ENCODE measurements around the gene AEBP2.
"Not testable (repeated sequence)": the region's sequence is repeated elsewhere in the genome, so short reads cannot be mapped to it uniquely, and the experiment has no call there.

The AEBP2 gene

DNA sequence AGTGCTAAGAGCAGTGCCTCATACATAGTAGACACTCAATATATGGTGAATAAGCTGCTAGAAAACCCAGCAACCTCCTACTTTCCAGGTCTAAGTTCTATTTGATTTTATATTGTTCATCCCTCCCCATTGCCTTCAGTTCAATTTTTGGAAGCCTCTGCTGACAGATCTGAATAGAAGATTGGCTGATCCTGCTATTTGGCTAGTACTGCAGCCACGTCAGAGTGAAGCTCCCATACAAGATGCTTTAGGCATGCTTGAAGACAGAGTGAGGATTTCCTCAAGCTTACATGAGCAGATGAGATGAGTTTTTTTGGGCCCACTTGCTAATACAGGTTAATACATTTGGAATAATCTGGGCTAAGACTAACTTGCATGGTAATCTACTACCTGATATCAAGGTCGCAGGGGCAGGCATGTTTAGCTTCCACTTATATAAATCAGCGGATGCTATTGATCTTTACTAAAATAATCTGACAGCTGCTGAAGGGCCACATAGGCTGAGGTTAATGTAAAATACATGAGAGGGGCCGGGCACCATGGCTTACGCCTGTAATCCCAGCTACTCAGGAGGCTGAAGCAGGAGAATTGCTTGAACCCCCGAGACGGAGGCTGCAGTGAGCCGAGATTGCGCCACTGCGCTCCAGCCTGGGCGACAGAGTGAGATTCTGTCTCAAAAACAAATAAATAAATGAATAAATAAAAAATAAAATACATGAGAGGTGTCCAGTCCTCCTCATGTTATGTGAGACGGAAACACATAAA lies 15.9 kb upstream of the AEBP2 start:
- DNase-seq = no peak

DNA sequence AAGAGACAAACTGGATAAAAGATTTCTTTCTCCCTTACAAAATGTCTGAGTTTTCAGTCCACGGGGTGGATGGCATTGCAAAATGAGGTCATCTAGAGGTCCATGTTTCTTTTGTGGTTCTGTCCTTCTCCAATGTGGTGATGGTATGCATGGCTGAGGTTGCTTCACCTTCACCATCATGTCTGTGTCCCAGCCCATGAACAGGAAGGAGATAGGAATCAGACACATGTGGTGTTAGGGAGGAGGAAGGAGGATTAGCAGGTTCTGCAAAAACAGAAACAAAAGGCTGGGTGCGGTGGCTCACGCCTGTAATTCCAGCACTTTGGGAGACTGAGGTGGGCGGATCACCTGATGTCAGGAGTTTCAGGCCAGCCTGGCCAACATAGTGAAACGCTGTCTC lies 11.0 kb upstream of the AEBP2 start:
- DNase-seq = no peak

DNA sequence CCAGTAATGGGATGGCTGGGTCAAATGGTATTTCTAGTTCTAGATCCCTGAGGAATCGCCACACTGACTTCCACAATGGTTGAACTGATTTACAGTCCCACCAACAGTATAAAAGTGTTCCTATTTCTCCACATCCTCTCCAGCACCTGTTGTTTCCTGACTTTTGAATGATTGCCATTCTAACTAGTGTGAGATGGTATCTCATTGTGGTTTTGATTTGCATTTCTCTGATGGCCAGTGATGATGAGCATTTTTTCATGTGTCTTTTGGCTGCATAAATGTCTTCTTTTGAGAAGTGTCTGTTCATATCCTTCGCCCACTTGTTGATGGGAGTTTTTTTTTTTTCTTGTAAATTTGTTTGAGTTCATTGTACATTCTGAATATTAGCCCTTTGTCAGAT lies 9.8 kb upstream of the AEBP2 start:
- not testable (repeated sequence) for DNase-seq

DNA sequence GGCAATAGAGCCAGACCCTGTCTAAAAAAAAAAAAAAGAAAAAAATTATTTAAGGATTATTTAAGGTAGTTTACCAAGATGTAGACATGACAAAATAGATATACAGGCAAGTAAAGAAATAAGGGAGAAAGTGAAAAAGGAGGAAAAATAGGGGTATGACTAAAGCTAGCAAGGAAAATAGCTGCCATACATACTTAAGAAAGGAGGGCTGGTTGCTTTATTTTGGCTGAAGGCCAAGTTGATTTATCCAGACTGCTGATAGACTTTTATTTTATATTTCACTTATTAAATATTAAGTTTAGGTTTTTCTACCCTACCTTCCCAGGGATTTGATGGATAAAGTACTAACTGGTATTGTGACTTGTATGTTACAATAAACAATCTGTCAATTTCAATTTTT lies 8.3 kb upstream of the AEBP2 start:
- no peak for DNase-seq

DNA sequence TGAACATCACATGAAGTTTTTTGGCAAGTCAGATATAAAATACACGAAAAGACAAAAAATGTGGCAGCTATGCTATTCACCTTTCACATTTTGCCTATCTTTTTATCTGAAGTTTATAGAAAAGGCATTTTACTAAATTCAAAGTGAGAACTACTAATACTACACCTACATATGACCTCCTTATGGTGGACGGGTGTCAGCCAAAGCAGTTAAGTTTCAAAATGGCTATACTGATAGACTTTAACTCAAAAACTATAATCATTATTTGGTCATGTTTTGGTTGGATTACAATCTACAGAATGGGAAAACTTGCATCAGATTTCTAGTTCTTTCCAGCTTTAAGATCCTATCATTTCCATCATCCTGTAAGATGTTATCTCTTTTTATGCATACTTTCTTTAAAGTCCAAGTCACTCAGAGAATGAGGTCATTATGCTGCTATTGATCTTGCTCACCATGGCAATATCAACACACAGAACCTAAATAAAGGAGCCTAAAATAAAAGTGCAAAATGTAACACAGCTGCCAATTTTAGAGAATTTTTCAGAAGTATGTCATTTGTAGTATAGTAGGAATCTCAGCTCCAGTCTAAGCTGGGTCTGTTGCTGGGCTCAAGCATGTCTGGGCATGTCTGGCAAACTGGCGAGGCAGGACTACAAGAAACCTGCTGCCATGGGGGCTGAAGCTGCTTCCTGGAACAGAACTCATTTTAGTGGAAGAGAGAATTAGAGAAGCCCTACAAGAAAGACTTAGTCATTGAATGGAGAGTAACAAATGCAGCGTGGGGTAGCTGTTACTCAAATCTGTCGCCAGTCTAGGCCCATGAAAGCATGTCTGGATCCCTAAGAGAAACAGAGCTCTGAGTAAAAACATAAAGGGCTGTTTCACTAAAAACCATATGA lies 7.6 kb upstream of the AEBP2 start:
- DNase-seq = no peak

DNA sequence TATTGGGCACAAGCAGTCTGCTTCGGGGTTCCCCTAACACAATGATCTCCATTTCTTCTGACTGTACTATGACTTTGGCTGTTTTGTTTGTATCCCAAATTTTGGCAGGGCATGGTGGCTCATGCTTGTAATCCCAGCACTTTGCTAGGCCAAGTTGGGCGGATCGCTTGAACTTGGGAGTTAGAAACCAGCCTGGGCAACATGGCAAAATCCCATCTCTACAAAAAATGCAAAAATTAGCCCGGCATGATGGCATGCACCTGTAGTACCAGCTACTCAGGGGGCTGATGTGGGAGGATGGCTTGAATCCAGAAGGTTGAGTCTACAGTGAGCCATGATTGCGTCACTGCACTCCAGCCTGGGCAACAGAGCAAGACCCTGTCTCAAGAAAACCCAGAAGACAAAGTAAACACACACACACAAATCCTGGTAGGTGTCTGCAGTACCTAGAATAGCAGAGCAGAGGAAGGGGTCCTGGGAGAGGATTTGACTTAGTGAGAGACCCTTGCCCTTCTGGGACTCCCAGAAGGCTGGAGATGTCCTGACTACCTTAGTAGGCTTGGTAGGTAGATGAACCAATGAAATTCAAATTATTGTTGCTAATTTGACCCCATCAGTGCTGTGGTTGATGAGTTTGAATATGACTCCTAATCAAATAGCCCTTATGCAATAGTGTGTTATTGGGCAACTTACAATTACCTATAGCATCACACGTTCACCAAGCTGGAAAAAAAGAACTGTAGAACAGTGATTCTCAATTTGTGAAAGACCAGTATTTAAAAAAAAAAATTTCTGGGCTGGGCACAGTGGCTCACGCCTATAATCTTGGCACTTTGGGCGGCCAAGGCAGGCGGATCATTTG lies 6.8 kb upstream of the AEBP2 start:
- DNase-seq = no peak

DNA sequence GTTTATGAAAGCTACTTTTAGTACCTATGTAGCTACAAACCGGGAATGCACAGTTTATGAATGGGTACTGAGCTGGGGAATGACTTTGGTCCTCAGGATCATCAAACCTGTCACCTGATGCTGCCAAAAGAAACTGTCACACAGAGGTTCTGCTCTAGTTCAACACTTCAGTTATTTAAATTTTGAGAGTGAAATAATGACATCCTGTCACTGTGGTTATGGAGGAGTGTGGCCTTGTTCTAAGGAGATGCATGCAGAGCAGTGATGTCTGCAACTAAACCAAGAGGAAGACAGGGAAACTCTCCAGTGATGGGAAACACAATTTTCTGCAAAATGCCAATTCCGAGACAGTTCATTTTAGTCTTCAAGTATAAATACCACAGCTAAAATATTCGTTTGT lies 4.8 kb upstream of the AEBP2 start:
- no peak for DNase-seq

DNA sequence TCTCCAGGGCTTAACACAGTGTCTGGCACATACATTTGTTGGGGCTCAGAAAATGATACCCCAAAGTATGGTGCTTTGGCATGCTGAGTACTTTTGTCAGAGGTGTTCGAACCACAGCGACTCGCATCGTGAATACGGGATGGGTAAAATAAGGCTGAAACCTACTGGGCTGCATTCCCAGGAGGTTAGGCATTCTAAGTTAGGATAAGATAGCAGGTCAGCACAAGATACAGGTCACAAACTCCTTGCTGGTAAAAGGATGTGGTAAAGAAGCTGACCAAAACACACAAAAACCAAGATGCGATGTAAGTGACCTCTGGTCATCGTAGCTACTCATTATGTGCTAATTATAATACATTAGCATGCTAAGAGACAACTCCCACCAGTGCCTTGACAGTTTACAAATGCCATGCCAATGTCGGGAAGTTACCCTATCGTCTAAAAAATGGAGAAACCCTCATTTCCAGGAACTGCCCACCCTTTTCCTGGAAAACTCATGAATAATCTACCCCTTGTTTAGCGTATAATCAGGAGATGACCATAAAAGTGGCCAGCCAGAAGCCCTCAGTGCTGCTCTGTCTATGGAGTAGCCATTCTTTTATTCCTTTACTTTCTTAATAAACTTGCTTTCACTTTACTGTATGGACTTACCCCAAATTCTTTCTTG lies 3.3 kb upstream of the AEBP2 start:
- DNase-seq = no peak

DNA sequence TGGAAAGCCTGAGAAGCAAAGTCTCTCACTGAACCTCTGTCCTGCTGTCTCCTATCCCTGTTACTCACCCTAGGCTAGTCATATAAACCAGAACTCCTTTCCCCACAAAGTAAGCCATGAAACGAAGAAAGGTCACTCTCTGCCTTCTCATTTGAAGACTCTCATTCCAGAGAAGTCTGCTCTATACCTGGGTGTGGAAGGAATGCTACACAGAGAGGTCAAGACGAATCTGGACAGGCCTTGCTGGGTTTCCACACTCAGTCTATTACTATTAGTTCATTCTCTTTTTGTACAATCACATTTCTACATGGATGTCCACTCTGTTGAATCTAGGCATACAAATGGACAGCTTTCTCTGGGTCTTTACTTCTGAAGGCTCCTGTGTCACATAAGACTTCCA lies 2.4 kb upstream of the AEBP2 start:
- no peak for DNase-seq

DNA sequence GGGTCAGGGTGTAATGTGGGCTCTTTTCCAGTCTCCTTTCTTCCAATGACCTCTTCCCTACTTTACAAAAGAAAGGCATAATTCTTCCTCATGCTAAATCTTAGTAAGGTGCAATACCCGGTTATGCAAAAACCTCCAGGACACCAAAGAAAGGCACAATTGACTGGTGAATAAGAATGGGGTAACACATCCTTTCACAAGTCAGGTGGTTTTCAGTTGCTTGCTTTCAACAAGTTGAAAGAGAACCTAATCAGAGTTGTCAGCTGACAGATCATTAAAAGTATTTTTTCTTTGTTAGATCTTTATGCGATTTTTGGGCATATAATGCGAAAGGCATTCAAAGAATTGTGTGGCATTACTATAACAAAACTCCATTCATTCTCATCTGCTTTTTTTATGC lies 1.3 kb upstream of the AEBP2 start:
- no peak for DNase-seq

DNA sequence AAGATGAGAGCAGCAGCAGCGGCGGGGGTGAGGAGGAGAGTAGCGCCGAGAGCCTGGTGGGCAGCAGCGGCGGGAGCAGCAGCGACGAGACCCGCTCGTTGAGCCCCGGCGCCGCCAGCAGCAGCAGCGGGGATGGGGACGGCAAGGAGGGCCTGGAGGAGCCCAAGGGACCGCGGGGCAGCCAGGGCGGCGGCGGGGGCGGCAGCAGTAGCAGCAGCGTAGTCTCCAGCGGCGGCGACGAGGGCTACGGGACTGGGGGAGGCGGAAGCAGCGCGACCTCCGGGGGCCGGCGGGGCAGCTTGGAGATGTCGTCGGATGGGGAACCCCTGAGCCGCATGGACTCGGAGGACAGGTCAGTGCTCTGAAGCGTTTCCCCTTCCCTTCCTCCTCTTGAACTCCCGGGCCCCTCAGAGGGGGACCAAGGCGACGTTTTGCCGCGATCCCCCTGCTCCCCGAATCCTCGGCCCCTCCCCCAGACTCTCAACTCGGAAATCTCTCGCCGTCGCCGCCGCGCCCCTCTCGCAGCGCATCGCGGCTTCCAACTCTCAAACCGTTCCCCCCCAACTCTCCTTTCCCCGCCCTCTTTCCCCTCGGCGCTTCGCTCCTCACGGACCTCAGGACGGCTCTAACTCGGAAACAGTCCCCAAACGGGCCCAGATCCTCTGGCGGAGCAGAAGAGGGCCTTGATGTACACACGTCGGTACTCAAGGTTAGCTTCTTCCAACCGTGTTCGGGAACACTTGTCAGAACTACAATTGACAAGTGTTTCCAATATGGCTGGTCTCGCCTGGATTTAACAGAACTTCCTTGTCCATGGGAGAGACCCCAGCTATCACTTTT lies 947 bp downstream of the AEBP2 start:
- peak; percentile 4 for DNase-seq

DNA sequence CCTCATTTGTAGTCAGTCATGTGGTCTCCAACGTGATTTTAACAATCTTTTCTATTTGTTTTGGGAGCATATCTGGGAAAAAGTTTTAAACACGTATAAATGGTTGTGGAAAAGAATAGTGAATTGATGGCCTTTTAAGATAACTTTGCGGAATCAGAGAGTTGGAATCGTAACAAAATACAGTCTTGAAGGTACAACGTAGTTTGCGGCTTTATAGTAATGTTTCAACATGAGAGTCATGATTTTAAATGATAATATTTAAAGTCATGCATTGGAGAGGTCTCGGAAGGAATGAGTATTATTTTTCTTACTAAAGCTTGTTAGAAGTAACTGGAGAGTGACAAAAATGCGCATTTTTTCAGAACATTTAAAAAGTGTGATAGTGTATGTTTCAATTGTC lies 1.6 kb downstream of the AEBP2 start:
- no peak for DNase-seq

DNA sequence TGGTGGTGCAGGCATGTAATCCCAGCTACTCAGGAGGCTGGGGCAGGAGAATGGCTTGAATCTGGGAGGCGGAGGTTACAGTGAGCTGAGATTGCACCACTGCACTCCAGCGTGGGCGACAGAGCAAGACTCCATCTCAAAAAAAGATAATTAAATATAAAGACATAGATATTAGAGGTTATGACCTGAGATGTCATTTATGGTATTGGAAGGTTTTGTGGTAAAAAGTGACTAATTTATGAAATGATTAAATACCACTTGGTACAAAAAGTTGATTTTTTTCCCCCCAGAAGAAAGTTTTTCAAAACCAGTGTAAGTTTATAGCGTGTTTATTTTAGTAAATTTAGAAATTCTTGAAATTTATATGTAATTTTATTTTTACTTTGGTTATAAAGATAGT lies 4.3 kb downstream of the AEBP2 start:
- no peak for DNase-seq

DNA sequence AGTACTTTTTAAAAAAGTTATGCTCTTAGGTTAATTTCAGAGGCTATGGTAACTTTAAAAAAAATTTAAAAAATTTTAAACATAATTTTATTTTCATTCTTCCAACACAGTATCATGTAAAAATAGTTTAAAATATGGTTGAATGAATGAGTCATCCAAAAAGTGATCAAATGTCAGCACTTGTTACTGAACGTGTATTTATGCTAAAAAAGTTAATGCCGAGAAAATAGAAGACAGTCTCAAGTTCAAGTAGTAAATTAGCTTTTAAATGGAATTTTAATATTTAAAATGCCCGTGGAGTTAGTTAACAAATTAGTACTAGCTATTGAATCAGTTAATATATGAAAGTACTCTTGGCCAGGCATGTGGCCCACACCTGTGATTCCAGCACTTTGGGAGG lies 4.8 kb downstream of the AEBP2 start:
- no peak for DNase-seq

DNA sequence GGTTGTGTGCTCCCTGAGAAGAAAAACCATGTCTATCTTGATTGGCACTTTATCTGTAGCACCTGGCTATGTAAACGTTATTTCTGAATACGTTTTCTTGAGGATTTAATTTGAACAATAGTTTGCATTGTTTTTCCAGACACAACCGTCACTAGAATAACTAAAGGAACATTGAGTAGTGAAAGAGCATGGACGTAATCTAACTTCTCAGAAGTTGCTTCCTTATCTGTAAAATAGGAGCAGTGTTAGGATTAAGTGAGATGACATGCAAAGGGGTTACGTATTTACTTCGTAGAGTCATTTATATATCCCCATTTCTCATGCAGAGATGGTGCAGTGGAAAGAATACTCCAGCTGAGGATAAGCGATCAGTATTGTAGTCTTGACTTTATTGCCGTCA lies 8.1 kb downstream of the AEBP2 start:
- DNase-seq = no peak

DNA sequence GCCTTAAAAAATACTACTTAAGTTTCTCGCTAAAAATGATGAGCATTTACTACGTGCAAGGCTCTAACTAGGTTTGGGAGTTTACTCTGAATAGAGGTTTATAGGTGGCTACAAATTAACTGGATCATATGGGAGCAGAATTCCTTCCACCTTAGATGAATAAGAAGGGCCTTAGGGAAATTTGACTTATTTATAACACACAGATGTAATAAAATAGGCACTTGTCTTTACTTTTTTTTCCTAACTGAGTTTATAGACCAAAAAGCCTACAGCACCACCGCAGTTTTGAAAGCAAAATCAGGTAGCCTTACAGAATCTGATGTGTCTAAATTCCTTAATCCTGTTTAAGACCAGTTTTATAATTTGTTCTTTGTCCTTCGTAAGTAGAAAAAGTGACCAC lies 10.5 kb downstream of the AEBP2 start:
- no peak for DNase-seq

DNA sequence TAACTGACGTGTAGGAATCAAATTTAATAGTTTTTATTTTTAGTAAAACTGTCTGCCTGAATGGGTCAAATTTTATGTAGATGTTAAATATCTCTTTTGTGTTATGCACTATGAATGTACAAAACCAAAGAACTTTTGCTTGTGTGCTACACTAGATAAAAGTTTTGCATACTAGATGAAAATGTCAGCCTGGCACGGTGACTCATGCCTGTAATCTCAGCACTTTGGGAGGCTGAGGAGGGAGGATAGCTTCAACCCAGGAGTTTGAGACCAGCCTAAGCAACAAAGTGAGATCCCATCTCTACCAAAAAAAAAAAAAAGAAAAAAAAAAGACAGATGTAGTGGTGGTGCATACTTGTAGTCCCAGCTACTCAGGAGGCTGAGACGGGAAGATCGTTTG lies 11.1 kb downstream of the AEBP2 start:
- DNase-seq = no peak

DNA sequence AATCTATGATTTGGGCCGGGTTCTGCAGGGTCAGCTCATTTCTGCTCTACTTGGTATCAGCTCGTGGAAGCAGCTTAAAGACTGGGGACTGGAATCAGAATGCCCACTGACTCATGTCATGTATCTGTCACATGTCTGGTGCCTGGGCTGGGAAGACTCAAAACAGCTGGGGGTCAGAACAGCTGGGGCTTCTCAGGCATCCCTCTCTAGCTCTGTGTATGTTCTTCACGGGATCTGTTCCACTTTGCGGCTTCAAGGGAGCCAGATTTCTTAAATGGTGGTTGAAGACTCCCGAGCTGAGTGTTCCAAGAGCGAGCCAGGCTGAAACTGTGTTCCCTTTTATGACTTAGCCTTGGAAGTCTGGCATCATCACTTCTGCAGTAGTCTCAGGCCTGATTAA lies 11.9 kb downstream of the AEBP2 start:
- DNase-seq = no peak

DNA sequence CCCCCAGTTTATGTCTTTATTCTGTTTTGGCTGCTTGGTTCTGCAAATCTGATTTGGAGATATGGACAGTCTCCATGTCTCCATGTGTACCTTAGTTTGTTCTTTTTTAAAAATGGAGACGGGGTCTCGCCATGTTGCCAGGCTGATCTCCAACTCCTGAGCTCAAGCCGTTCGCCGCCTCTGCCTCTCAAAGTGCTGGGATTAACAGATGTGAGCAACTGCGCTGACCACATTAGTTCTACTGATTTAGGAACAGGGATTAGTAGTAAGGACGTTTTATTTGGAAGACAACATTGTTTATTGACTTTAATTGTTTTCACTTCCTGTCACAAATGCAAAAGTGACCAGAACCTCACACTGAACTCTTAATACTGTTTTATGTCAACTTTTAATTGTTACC lies 14.7 kb downstream of the AEBP2 start:
- DNase-seq = no peak

DNA sequence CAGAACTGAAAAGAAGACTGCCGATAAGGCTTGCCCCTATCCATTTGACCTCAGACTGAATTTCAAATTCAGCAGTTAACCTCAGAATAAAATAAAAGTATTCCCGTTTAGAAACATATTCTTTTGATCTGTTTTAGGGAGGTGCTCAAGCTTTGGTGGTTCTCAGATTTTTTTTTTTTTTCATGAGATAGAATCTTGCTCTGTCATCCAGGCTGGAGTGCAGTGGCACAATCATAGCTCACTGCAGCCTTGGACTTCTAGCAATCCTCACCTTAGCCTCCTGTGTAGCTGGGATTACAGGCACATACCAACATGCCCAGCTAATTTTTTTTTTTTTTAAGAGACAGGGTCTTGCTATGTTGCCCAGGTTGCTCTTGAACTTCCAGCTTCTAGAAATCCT lies 15.5 kb downstream of the AEBP2 start:
- no peak for DNase-seq

DNA sequence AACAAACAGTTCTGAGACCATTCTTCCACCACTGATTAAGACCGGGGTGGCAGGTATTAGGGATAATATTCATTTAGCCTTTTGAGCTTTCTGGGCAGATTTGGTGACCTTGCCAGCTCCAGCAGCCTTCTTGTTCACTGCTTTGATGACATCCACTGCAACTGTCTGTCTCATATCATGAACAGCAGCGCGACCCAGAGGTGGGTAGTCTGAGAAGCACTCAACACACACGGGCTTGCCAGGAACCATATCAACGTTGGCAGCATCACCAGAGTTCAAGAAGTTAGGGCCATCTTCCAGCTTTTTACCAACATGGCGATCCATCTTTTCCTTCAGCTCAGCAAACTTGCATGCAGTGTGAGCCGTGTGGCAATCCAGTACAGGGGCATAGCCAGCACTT lies 16.9 kb downstream of the AEBP2 start:
- no peak for DNase-seq

DNA sequence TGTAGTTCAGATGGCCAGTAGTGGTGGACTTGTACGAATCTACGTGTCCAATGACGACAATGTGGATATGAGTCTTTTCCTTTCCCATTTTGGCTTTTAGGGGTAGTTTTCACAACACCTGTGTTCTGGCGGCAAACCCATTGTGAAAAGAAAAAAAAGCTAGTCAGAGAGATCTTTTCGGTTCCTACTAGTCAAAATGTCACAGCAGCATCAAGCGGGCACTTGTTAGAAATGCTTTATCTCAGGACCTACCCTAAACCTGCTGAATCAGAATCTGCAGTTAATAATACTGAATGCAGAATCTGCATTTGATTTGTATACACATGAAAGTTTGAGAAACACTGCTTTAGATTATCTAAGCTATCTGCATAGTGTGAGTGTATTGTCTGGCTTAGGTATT lies 18.3 kb downstream of the AEBP2 start:
- no peak for DNase-seq
